ENCODE data around the gene ZNF700. TPM values are rescaled to one million over a fixed set of nuclear protein-coding genes. Genes with fewer than 3 reads are reported as not detected.
A peak's percentile ranks its signal among the peaks of the same experiment; 100 is the strongest.
"Not testable (repeated sequence)": the region's sequence is repeated elsewhere in the genome, so short reads cannot be mapped to it uniquely, and the experiment has no call there.

ZNF700 gene
- total RNA-seq, 4 donors from 2014 or later = 25.8 to 38.3 (median 29.1) TPM

- no peaks in the 10 kb centered on the region for H3K27me3 ChIP-seq
- H3K9me3 ChIP-seq = peaks cover 82 to 90% of the 10 kb centered on the region in 2 donors
- TF ChIP-seq POLR2A (IDR thresholded peaks at IDR 0.05) (no peak), EP300 (IDR thresholded peaks at IDR 0.05; ENCODE audit: low read depth) (no peak), CTCF (IDR thresholded peaks at IDR 0.05) (no peak), POLR2AphosphoS5 (IDR thresholded peaks at IDR 0.05) (no peak)
- in situ Hi-C loops (cut with MboI; ENCODE audit: low pct_ligation_motif_present in 1 of 4, low pct_unique_long_range_greater_than_20kb in 1 of 4, low sequenced_read_pairs in 3 of 4) = loop anchor here in 1 of 4 donors (25.0 kb wide), 1 partner anchor 231 kb away; the partner anchor contains the start of gene ZNF20
- DNase-seq = no peak
- intact Hi-C loops (cut with DNase I; ENCODE audit: low total_unique reads) = no loop called here
- H3K4me1 ChIP-seq = no peaks in the 10 kb centered on the region
- WGBS, 2 donors (ENCODE audit: low coverage in 1 of 2) = 87 to 97% methylated on average over 3 of the region's 3 CpGs
- peaks cover 4 to 59% (median 28%) of the 10 kb centered on the region in 4 donors for H3K36me3 ChIP-seq
- no peak overlapping the region for H3K27ac ChIP-seq
- no peak overlapping the region for H3K4me3 ChIP-seq
Measured at GRCh38 chr19:11905928-11906327, 19.0 kb upstream of the ZNF700 start.

- in situ Hi-C loops (cut with MboI; ENCODE audit: low pct_ligation_motif_present in 1 of 4, low pct_unique_long_range_greater_than_20kb in 1 of 4, low sequenced_read_pairs in 3 of 4) = loop anchor here in 1 of 4 donors (25.0 kb wide), 1 partner anchor 225 kb away; the partner anchor contains the start of gene ZNF20
- intact Hi-C loops (cut with DNase I; ENCODE audit: low total_unique reads); H3K4me1 ChIP-seq; H3K4me3 ChIP-seq; DNase-seq; H3K27me3 ChIP-seq; H3K27ac ChIP-seq: not testable (repeated sequence)
- 83 to 100% methylated on average over 1 of the region's 1 CpG for WGBS, 2 donors (ENCODE audit: low coverage in 1 of 2)
- peaks cover 53 to 78% of the 10 kb centered on the region in 2 donors for H3K9me3 ChIP-seq
- H3K36me3 ChIP-seq = peaks cover 0 to 11% (median 4%) of the 10 kb centered on the region in 4 donors
Measured at GRCh38 chr19:11911937-11912336, 13.0 kb upstream of the ZNF700 start.

GRCh38 chr19:11914417-11915051 lies 10.4 kb upstream of the ZNF700 start:
- DNase-seq; H3K4me1 ChIP-seq; H3K27ac ChIP-seq; H3K27me3 ChIP-seq; H3K4me3 ChIP-seq; intact Hi-C loops (cut with DNase I; ENCODE audit: low total_unique reads): not testable (repeated sequence)
- in situ Hi-C loops (cut with MboI; ENCODE audit: low pct_ligation_motif_present in 1 of 4, low pct_unique_long_range_greater_than_20kb in 1 of 4, low sequenced_read_pairs in 3 of 4) = loop anchor here in 1 of 4 donors (25.0 kb wide), 1 partner anchor 223 kb away; the partner anchor contains the start of gene ZNF20
- peaks cover 30 to 53% of the 10 kb centered on the region in 2 donors for H3K9me3 ChIP-seq
- WGBS, 2 donors (ENCODE audit: low coverage in 1 of 2) = 93 to 96% methylated on average over 2 to 4 of the region's 4 CpGs
- peaks cover 0 to 11% (median 4%) of the 10 kb centered on the region in 4 donors for H3K36me3 ChIP-seq

- 37 to 39% methylated on average over 4 to 6 of the region's 6 CpGs for WGBS, 2 donors (ENCODE audit: low coverage in 1 of 2)
- H3K36me3 ChIP-seq = no peaks in the 10 kb centered on the region
- in situ Hi-C loops (cut with MboI; ENCODE audit: low pct_ligation_motif_present in 1 of 4, low pct_unique_long_range_greater_than_20kb in 1 of 4, low sequenced_read_pairs in 3 of 4) = loop anchor here in 1 of 4 donors (25.0 kb wide), 1 partner anchor 215 kb away; the partner anchor contains the start of gene ZNF20
- no peak overlapping the region for H3K4me3 ChIP-seq
- no peak for TF ChIP-seq CTCF (IDR thresholded peaks at IDR 0.05)
- no peak for TF ChIP-seq EP300 (IDR thresholded peaks at IDR 0.05; ENCODE audit: low read depth)
- TF ChIP-seq POLR2AphosphoS5 (IDR thresholded peaks at IDR 0.05) = no peak
- no peak for TF ChIP-seq POLR2A (IDR thresholded peaks at IDR 0.05)
- no peak for DNase-seq
- no peak overlapping the region for H3K27ac ChIP-seq
- H3K27me3 ChIP-seq = no peaks in the 10 kb centered on the region
- H3K4me1 ChIP-seq = peaks cover 5 to 23% (median 17%) of the 10 kb centered on the region in 4 donors
- intact Hi-C loops (cut with DNase I; ENCODE audit: low total_unique reads) = loop anchor here (5.0 kb wide), 1 partner anchor 65 kb away; no protein-coding TSS in a partner anchor
- H3K9me3 ChIP-seq = no peaks in the 10 kb centered on the region
Measured at GRCh38 chr19:11921852-11922495, 2.9 kb upstream of the ZNF700 start.

- DNase-seq; in situ Hi-C loops (cut with MboI; ENCODE audit: low pct_ligation_motif_present in 1 of 4, low pct_unique_long_range_greater_than_20kb in 1 of 4, low sequenced_read_pairs in 3 of 4); intact Hi-C loops (cut with DNase I; ENCODE audit: low total_unique reads); H3K36me3 ChIP-seq; H3K27me3 ChIP-seq; H3K9me3 ChIP-seq: not testable (repeated sequence)
- 2 to 5% methylated on average over 5 to 10 of the region's 10 CpGs for WGBS, 2 donors (ENCODE audit: low coverage in 1 of 2)
- H3K27ac ChIP-seq = peak overlapping the region; percentile 97 to 100 (median 98)
- peaks cover 11 to 26% (median 18%) of the 10 kb centered on the region in 4 donors for H3K4me1 ChIP-seq
- peak overlapping the region; percentile 82 to 93 (median 90) for H3K4me3 ChIP-seq
Measured at GRCh38 chr19:11925651-11926187, 812 bp downstream of the ZNF700 start.
